Measurements from ENCODE around the gene WDR91. TPM values are rescaled to one million over a fixed set of nuclear protein-coding genes. Genes with fewer than 3 reads are reported as not detected.

The WDR91 gene
- total RNA-seq, 1 experiment from 2014 or later, result 8.8 TPM

DNA sequence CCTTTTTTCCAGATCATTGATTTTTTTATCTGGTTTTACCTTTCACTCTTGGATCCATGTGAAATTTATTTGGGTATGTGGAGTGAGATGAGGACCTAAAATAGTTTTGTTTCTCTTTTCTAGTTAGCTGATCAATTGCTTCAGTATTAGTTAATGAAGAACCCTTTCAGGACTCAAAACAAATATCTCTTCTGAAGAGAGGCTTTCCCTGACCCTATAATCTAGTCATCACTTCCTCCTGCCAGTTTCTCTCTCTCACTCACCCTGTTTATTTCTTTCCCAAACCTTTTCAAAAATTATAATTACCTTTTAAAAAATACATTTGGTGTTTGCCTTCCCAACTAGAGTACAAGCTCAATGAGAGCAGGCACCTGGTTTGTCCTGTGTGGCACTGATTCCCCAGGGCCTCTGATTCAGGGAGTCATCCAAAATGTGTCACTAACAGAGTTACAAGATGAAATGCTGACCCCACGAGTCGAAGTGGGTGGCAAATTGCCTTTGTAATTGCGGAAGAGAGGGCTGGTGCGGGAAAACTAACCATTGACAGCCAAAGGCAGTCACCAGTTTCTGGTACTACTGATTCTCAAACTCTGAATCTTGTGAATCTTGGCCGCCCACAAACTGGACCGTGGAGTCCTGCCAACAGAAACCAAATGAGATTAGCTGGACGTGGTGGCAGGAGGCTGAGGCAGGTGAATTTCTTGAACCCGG lies 61.1 kb downstream of the WDR91 start:
- POLR2A ChIA-PET, result no interaction called here
- H3K27me3 ChIP-seq (ENCODE audit: control insufficient read depth, insufficient read depth, low read length), result no peaks in the 10 kb centered on the region
- in situ Hi-C loops (cut with HindIII; ENCODE audit: low pct_unique_long_range_greater_than_20kb, low sequenced_read_pairs), result no loop called here

DNA sequence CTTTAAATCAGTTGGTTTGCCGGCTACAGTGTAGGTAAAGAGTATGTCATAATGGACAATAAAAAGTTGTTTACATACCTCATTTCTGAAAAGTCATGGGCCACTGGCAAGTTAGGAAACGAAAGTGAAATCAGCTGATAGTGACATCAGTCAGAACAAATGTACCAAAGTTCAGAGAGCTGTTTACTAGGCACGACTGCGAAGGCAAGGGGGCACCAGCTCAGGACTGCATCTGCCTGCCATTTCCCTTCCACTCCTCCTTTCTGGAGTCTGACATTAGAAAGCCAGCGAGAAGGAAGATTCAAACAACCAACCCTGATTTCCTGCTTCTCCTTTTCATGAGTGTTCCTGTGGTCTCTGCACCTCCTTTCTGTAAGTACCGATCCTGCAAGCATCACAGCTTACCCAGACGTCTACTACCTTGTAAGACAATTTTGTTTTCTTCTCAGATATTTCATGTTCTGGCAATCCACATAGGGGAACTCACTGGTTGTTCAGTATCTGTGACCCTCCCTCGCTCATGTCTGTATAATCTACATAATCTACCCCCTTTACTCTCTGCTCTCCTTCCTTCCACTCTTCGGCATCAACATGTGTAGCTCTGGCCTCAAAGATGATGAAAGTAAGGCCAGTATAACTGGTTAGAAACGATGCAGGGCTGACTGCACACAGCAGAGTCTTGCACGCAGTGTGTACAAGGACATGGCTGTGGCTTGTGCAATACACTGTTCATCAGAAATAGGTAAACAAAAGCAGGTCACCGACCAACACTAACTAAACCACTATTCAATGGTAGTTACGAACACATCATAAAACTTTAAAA lies 63.2 kb downstream of the WDR91 start, which contains the start of gene TMEM140:
Gene TMEM140, plus strand, starts transcription at position 174 of the 823 bp plus-strand sequence. CDS start 16,370 bp downstream, outside the sequence.
- intact Hi-C loops (cut with micrococcal nuclease; ENCODE audit: unreplicated experiment), result loop anchor here (10.0 kb wide), 1 partner anchor 153 kb away; no protein-coding TSS in a partner anchor

More for the DNA sequence above, 61.1 kb downstream of the WDR91 start:
- H3K4me1 ChIP-seq (ENCODE audit: control insufficient read depth, insufficient read depth, low read length), result peaks cover 15% of the 10 kb centered on the region
- DNase-seq (ENCODE audit: low read depth, low spot score), result no peak
- intact Hi-C loops (cut with micrococcal nuclease; ENCODE audit: unreplicated experiment), result no loop called here
- no peak overlapping the region for H3K4me3 ChIP-seq (ENCODE audit: low read depth in 2 of 2, low read length in 2 of 2)
- TF ChIP-seq, protein P1, sequence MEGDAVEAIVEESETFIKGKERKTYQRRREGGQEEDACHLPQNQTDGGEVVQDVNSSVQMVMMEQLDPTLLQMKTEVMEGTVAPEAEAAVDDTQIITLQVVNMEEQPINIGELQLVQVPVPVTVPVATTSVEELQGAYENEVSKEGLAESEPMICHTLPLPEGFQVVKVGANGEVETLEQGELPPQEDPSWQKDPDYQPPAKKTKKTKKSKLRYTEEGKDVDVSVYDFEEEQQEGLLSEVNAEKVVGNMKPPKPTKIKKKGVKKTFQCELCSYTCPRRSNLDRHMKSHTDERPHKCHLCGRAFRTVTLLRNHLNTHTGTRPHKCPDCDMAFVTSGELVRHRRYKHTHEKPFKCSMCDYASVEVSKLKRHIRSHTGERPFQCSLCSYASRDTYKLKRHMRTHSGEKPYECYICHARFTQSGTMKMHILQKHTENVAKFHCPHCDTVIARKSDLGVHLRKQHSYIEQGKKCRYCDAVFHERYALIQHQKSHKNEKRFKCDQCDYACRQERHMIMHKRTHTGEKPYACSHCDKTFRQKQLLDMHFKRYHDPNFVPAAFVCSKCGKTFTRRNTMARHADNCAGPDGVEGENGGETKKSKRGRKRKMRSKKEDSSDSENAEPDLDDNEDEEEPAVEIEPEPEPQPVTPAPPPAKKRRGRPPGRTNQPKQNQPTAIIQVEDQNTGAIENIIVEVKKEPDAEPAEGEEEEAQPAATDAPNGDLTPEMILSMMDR (IDR thresholded peaks at IDR 0.05), result no peak
- TF ChIP-seq TCF7L2 (IDR thresholded peaks at IDR 0.05; ENCODE audit: low read depth, low read length) (no peak), SIN3A (IDR thresholded peaks at IDR 0.05; ENCODE audit: borderline replicate concordance, insufficient read depth, low read depth, low read length) (no peak), POLR2AphosphoS5 (IDR thresholded peaks at IDR 0.05; ENCODE audit: low read depth, low read length) (no peak)
- TF ChIP-seq, protein P2, sequence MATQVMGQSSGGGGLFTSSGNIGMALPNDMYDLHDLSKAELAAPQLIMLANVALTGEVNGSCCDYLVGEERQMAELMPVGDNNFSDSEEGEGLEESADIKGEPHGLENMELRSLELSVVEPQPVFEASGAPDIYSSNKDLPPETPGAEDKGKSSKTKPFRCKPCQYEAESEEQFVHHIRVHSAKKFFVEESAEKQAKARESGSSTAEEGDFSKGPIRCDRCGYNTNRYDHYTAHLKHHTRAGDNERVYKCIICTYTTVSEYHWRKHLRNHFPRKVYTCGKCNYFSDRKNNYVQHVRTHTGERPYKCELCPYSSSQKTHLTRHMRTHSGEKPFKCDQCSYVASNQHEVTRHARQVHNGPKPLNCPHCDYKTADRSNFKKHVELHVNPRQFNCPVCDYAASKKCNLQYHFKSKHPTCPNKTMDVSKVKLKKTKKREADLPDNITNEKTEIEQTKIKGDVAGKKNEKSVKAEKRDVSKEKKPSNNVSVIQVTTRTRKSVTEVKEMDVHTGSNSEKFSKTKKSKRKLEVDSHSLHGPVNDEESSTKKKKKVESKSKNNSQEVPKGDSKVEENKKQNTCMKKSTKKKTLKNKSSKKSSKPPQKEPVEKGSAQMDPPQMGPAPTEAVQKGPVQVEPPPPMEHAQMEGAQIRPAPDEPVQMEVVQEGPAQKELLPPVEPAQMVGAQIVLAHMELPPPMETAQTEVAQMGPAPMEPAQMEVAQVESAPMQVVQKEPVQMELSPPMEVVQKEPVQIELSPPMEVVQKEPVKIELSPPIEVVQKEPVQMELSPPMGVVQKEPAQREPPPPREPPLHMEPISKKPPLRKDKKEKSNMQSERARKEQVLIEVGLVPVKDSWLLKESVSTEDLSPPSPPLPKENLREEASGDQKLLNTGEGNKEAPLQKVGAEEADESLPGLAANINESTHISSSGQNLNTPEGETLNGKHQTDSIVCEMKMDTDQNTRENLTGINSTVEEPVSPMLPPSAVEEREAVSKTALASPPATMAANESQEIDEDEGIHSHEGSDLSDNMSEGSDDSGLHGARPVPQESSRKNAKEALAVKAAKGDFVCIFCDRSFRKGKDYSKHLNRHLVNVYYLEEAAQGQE (IDR thresholded peaks at IDR 0.05; ENCODE audit: insufficient read depth in 1 of 2, low read depth in 2 of 2, low read length in 1 of 2), result no peak
- CTCF ChIA-PET, result no interaction called here
- BruUV-seq (replicated peaks), result no TSS peak
- no peak overlapping the region for H3K27ac ChIP-seq (ENCODE audit: low read length)
- ATAC-seq, result no peak
- H3K9me3 ChIP-seq (ENCODE audit: control insufficient read depth, insufficient read depth, low read depth, low read length), result no peaks in the 10 kb centered on the region
- H3K36me3 ChIP-seq (ENCODE audit: control insufficient read depth, insufficient read depth, low read length), result no peaks in the 10 kb centered on the region

More for the DNA sequence above, 63.2 kb downstream of the WDR91 start, which contains the start of gene TMEM140:
- DNase-seq (ENCODE audit: low read depth, low spot score), result peak; percentile 84
- Histone ChIP-seq H3K27ac (ENCODE audit: low read length) (peak within 1 kb of the TSS; percentile 86), H3K36me3 (ENCODE audit: control insufficient read depth, insufficient read depth, low read length) (no peaks in the 10 kb centered on the region), H3K9me3 (ENCODE audit: control insufficient read depth, insufficient read depth, low read depth, low read length) (no peaks in the 10 kb centered on the region), H3K27me3 (ENCODE audit: control insufficient read depth, insufficient read depth, low read length) (no peaks in the 10 kb centered on the region), H3K4me1 (ENCODE audit: control insufficient read depth, insufficient read depth, low read length) (peaks cover 15% of the 10 kb centered on the region), H3K4me3 (ENCODE audit: low read depth in 2 of 2, low read length in 2 of 2) (peak within 1 kb of the TSS; percentile 42 to 74)
- TSS peak; percentile 73 for BruUV-seq (replicated peaks)
- TF ChIP-seq SIN3A (IDR thresholded peaks at IDR 0.05; ENCODE audit: borderline replicate concordance, insufficient read depth, low read depth, low read length) (0 out of 2 replicates have a peak, but pooled peaks have one; percentile 72), POLR2AphosphoS5 (IDR thresholded peaks at IDR 0.05; ENCODE audit: low read depth, low read length) (no peak)
- peak; percentile 91 for ATAC-seq
- in situ Hi-C loops (cut with HindIII; ENCODE audit: low pct_unique_long_range_greater_than_20kb, low sequenced_read_pairs), result no loop called here
- ChIA-PET CTCF (interaction anchor here (0.5 kb wide), 1 partner anchor 205 kb away, joined by 5 read pairs; no protein-coding TSS in a partner anchor), POLR2A (interaction anchor here (0.5 kb wide), 2 partner anchors 24 to 669 kb away, joined by 3 read pairs; no protein-coding TSS in a partner anchor)
